Vagina (tissue), 2 donors: Measurements from ENCODE around the gene CDH26. TPM values are rescaled to one million over a fixed set of nuclear protein-coding genes. Genes with fewer than 3 reads are reported as not detected.

Source experiments
- DNase-seq, 2 donors: peaks; one replicate each; pipeline ENCODE4 v3.0.0-alpha.2; 2017; ENCODE audit errors: extremely low spot score in 2 of 2
- H3K27ac ChIP-seq: fragments of 200-600 bp; sonication (generic); one replicate; pipeline ENCODE4 v1.5.1; 2019
- H3K27me3 ChIP-seq: fragments of 200-600 bp; sonication (generic); one replicate; pipeline ENCODE4 v1.5.1; 2019
- H3K36me3 ChIP-seq, 2 donors: fragments of 200-600 bp; sonication (generic); one replicate each; pipeline ENCODE4 v1.5.1; 2017 to 2019
- H3K4me1 ChIP-seq: fragments of 200-600 bp; sonication (generic); one replicate; pipeline ENCODE4 v1.5.1; 2019
- H3K4me3 ChIP-seq, 2 donors: fragments of 200-600 bp; sonication (generic); 1 replicate in 1 of 2; 2 replicates in 1 of 2; pipeline ENCODE4 v1.5.1; 2016 to 2019
- H3K9me3 ChIP-seq: fragments of 200-600 bp; sonication (generic); one replicate; pipeline ENCODE4 v1.5.1; 2019
- CTCF ChIP-seq, 3 experiments: fragments of 450-650 bp in 2 of 3; fragments of 200-600 bp in 1 of 3; sonication (generic) in 1 of 3; IDR thresholded peaks; one replicate each; pipeline ENCODE4 v1.5.1; 2017 to 2019; ENCODE audit warnings: antibody characterized with exemption in 3 of 3, mild to moderate bottlenecking in 2 of 3, moderate library complexity in 2 of 3
- POLR2A ChIP-seq, 2 donors: fragments of 450-650 bp; IDR thresholded peaks; one replicate each; pipeline ENCODE4 v1.6.1; 2017; ENCODE audit warnings: antibody characterized with exemption in 2 of 2, mild to moderate bottlenecking in 2 of 2, moderate library complexity in 2 of 2
- POLR2AphosphoS5 ChIP-seq, 2 donors: sonication (generic); formaldehyde crosslinking; IDR thresholded peaks; one replicate each; pipeline ENCODE4 v1.9.0; 2017; ENCODE audit warnings: antibody characterized with exemption in 2 of 2, mild to moderate bottlenecking in 2 of 2, low read depth in 1 of 2; ENCODE audit not compliant: insufficient read depth in 1 of 2
- intact Hi-C: fragments of 100-400 bp; cut with DNase I; formaldehyde crosslinking; loops from one replicate; pipeline ENCODE4 v1.15.1; 2023
- total RNA-seq: library from RNA; depleted of rRNA; stranded (reverse); fragments of >200 nt; gene quantifications from one replicate; pipeline ENCODE4 v1.2.3, GENCODE V29; 2016

Gene CDH26
- total RNA-seq, 1 donor from 2014 or later = 6.6 TPM

- no peak overlapping the region for H3K27ac ChIP-seq
- no peak for DNase-seq
- H3K36me3 ChIP-seq = no peaks in the 10 kb centered on the region
- TF ChIP-seq POLR2A (IDR thresholded peaks at IDR 0.05) (no peak), POLR2AphosphoS5 (IDR thresholded peaks at IDR 0.05; ENCODE audit: insufficient read depth in 1 of 2, low read depth in 1 of 2) (no peak), CTCF (IDR thresholded peaks at IDR 0.05) (no peak)
- H3K27me3 ChIP-seq = no peaks in the 10 kb centered on the region
- no peak overlapping the region for H3K4me3 ChIP-seq
- H3K9me3 ChIP-seq = no peaks in the 10 kb centered on the region
- intact Hi-C loops = no loop called here
- H3K4me1 ChIP-seq = peaks cover 20% of the 10 kb centered on the region
Observed at GRCh38 chr20:60056407-60057122, 98.3 kb downstream of the CDH26 start.

DNA sequence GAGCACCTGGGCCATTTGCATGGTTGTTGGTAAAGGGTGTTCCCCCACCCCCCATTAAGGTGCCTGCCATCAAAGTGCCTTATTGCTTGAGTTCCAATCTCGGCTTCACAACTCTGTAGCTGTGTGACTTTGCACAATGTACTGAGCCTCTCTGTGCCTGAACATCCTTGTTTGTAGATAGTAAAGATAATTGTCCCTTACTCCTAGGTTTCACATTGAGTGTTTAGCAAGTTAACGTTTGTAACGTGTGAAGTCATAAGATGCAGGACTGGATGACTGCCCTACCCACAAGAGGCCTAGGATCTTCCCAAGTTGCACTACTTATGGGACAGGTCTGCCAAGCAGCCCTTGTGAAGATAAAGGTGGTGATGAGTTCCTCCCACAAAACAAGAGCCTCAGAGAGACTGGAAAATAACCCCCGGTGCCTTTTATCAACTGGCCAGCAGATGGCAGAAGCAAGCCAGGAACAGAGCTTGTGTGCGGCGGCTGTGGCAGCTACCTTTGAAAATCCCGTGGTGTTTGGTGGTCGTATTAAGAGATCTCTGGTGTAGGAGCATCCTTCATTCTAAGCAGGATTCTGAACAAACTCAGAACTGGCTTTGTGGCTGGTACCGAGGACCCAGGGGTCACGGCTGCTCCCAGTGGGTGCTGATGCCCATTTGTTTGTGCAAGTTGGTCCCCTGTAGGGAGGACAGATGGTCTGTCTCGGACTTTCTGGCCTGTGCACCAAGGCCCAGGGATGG is 99.1 kb downstream of the CDH26 start:
- no peaks in the 10 kb centered on the region for H3K9me3 ChIP-seq
- H3K4me3 ChIP-seq = no peak overlapping the region
- DNase-seq = peak in 1 of 2 donors; percentile 89
- no peak overlapping the region for H3K27ac ChIP-seq
- intact Hi-C loops = no loop called here
- peaks cover 26% of the 10 kb centered on the region for H3K4me1 ChIP-seq
- H3K36me3 ChIP-seq = no peaks in the 10 kb centered on the region
- no peaks in the 10 kb centered on the region for H3K27me3 ChIP-seq
- TF ChIP-seq POLR2A (IDR thresholded peaks at IDR 0.05) (no peak), CTCF (IDR thresholded peaks at IDR 0.05) (peak; percentile 45 to 84 (median 83)), POLR2AphosphoS5 (IDR thresholded peaks at IDR 0.05; ENCODE audit: insufficient read depth in 1 of 2, low read depth in 1 of 2) (peak in 1 of 2 donors; percentile 17)

DNA sequence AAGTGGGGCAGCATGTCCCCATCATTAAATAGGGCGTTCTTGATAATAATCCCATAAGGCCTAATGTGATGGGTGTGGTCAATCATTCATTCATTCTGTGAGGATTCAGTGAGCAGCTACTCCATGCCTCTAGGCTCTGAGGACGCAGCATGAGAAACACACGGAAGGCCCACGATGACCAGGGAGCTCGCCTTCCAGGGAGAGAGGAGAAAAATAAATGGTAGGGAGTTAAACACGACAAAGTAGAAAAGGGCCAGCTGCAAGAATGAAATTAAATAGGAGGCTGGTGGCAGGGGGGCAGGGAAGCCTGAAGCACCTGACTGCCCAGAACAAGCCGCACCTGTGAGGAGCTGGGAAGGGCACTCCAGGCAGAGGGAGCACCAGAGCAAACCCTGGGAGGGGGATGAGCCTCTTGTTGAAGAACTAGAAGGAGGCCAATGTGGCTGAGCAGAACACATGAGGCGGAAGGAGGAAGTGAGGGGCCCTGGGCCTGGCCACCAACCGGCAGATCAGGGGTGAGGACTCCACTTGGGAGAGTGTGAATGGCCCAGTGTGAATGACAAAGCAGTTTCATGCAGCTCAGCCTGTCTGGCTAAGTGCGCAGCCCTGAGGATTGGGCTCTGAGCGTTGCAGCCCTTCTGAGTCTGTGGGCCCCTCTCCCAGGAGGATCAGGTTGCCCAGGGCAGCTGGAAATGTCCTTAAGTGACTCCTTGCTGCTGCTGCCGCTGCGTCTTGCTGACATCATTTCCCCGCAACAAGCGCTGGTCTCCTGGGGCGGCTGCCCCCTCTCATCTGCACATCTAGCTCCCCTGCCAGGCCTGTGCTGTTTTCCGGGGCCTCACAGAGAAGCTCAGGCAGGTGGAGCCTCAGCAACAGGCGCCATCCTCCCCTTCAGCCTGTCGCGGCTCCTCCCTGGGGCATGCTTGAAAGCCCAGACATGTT is 99.9 kb downstream of the CDH26 start:
- no peak overlapping the region for H3K4me3 ChIP-seq
- H3K9me3 ChIP-seq = no peaks in the 10 kb centered on the region
- peaks cover 30% of the 10 kb centered on the region for H3K4me1 ChIP-seq
- H3K36me3 ChIP-seq = no peaks in the 10 kb centered on the region
- TF ChIP-seq CTCF (IDR thresholded peaks at IDR 0.05) (no peak), POLR2AphosphoS5 (IDR thresholded peaks at IDR 0.05; ENCODE audit: insufficient read depth in 1 of 2, low read depth in 1 of 2) (no peak), POLR2A (IDR thresholded peaks at IDR 0.05) (no peak)
- intact Hi-C loops = no loop called here
- H3K27me3 ChIP-seq = no peaks in the 10 kb centered on the region
- peak overlapping the region; percentile 34 for H3K27ac ChIP-seq
- peak in 1 of 2 donors; percentile 81 for DNase-seq

DNA sequence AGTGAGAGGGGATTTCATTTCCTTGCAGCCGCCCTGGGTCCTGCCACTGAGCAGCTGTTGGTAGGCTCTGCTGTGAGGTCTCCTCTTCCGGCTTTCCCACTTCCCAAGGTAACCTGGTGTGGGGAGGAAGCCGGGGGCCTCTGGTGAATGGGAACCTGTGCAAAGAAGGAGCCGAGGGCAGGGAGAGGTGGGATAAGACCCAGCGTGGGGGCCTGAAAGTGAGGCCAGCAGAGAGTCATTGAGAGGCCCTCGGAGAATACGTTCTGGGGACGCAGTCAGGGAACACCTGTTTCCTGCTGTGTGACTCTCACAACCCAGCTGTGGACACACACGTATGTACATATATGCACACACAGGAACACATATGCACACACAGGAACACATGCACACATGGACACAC is 100.7 kb downstream of the CDH26 start:
- Histone ChIP-seq H3K4me3 (no peak overlapping the region), H3K27ac (peak overlapping the region; percentile 34), H3K36me3 (no peaks in the 10 kb centered on the region), H3K9me3 (no peaks in the 10 kb centered on the region), H3K4me1 (peaks cover 37% of the 10 kb centered on the region), H3K27me3 (no peaks in the 10 kb centered on the region)
- TF ChIP-seq POLR2AphosphoS5 (IDR thresholded peaks at IDR 0.05; ENCODE audit: insufficient read depth in 1 of 2, low read depth in 1 of 2) (no peak), CTCF (IDR thresholded peaks at IDR 0.05) (no peak), POLR2A (IDR thresholded peaks at IDR 0.05) (no peak)
- intact Hi-C loops = no loop called here
- DNase-seq = peak in 1 of 2 donors; percentile 94
